Fibroblast of skin of back (primary cell): Measurements from ENCODE around the gene SRA1.
A peak's percentile ranks its signal among the peaks of the same experiment; 100 is the strongest.

Experiments
- DNase-seq: peaks from one replicate; pipeline ENCODE4 v3.0.0-alpha.2; 2013

Gene SRA1

GRCh38 chr5:140549237-140550144, 7.8 kb downstream of the SRA1 start:
- DNase-seq = peak; percentile 23

DNA sequence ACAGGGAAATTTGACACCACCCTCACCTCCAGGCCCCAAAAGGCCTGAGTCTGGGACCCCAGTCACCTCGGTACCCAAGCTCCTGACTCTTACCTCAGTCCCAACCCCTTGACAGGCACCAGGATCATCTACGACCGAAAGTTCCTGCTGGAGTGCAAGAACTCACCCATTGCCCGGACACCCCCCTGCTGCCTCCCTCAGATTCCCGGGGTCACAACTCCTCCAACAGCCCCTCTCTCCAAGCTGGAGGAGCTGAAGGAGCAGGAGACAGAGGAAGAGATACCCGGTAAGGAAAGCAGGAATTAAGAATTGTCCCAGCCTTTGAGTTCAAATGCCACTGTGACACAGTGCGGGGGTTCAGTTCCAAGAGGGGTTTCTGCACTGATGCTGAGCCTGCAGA, 8.5 kb downstream of the SRA1 start:
- DNase-seq = no peak

GRCh38 chr5:140548300-140548688, 9.0 kb downstream of the SRA1 start:
- no peak for DNase-seq

- peak; percentile 91 for DNase-seq
Observed at GRCh38 chr5:140547508-140548299, 9.6 kb downstream of the SRA1 start, which contains the start of gene EIF4EBP3. EIF4EBP3 (plus strand) TSS chr5:140547662; CDS start chr5:140547738, 76 bp downstream.

GRCh38 chr5:140546851-140547507, 10.3 kb downstream of the SRA1 start:
- no peak for DNase-seq

DNA sequence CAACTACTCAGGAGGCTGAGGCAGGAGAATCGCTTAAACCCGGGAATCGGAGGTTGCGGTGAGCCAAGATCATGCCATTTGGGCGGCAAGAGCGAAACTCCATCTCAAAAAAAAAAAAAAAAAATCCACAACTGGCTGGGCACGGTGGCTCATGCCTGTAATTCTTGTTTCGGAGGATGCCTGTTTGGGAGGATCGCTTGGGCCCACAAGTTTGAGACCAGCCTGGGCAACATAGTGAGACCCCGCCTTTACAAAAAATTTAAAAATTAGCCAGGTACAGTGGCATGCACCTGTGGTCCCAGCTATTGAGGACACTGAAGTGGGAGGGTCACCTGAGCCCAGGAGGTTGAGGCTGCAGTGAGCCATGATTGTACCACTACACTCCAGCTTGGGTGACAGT, 11.7 kb downstream of the SRA1 start:
- DNase-seq = no peak

DNA sequence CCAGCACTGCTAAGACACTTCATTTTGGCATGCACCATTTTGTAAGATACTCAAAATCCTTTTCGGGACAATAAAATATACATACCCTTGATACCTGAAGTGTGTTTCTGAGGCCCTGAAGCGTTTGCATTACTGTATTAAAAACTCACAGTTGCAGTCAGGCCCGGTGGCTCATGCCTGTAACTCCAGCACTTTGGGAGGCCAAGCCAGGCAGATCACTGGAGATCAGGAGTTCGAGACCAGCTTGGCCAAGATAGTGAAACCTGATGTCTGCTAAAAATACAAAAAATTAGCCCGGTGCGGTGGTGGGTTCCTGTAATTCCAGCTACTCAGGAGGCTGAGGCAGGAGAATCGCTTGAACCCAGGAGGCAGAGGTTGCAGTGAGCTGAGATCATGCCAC, 12.3 kb downstream of the SRA1 start:
- no peak for DNase-seq

- no peak for DNase-seq
Observed at GRCh38 chr5:140542972-140543371, 14.3 kb downstream of the SRA1 start.

DNA sequence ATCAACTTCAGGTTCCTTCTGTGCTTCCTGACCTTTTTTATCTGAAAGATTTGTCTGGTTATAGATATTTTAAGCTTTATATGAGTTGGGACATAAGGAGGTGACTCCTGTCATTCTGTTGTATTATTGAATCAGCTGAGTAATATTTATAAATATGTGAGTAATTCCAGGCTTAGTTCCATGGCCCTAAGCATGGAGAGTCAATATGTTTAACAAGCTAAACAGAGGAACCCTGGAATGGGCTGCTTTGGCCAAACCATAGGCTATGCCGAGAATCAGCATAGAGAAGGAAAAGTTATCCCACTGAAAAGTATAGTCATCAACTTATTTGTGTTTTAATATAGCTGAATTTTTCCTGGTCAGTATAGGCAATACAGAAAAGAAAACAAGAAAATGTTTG, 17.0 kb downstream of the SRA1 start:
- no peak for DNase-seq

- no peak for DNase-seq
Observed at GRCh38 chr5:140524003-140524402, 33.3 kb downstream of the SRA1 start.

GRCh38 chr5:140513124-140513523, 44.1 kb downstream of the SRA1 start:
- DNase-seq = no peak

DNA sequence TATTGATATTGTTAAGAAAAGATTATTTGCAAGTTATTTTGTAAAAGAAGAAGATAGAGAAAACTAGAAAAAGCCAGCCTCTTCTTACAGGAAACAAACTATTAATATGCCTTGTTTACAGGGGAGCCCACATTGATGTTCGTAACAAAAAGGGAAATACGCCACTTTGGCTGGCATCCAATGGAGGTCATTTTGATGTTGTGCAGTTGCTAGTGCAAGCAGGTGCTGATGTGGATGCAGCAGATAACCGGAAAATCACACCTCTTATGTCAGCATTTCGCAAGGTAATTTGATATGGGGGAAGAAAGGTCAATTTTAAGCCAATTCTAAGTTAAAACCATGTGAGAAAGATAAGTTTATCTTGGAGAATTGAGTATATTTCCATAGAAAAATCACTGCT, 47.4 kb downstream of the SRA1 start:
- DNase-seq = no peak

DNA sequence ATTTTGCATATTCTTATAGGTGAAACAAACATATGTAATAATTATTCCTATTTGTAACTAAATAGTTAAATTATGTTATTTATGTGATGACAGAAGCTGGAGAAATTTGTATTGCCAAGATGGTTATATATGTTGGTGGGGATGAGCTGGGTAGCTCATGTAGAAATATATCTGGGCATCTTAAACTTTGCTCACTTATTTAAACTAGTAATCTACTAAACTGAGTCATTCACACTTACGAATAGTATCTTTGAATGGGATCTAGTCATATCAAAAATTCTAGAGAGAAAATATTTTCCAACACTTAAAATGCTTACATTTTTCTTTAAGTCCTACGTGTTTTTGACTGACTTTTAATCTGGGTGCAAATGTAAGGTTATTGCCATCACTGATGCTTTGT, 54.4 kb downstream of the SRA1 start:
- DNase-seq = no peak
